Stimulated activated CD4-positive, alpha-beta T cell treated with anti-CD3 and anti-CD28 coated beads, TNF-alpha, amount 100 ng/mL, for 24 hours (primary cell): Measurements from ENCODE around the gene RNASE12.
A peak's percentile ranks its signal among the peaks of the same experiment; 100 is the strongest.
"Not testable (repeated sequence)": the region's sequence is repeated elsewhere in the genome, so short reads cannot be mapped to it uniquely, and the experiment has no call there.

ENCODE experiments used
- DNase-seq, 3 experiments: peaks; one replicate each; pipeline ENCODE4 v3.0.0-alpha.2; 2020; ENCODE audit warnings: low read depth in 3 of 3

RNASE12 gene

DNA sequence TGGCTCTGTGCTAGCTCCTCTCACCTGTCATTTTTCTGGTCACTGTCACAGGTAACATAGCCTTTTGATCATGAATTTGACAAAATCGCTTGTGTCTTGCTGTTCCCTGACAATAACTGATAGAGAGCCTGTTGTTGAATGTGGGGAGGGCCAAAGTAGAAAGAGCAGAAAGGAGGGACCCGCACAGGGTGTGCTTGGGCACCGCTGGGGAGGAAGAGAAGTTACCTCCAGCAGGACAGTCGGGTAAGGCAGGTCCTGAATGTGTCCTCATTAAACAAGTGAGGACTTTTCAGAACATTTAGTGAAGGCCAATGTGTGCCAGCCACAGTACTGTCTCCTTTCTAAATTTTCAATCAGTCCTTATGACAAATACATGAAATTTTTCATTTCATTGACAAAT, at the start of gene RNASE12:
TSS of gene RNASE12 (minus strand) at position 142 of the 400 bp plus-strand sequence. CDS start 653 bp downstream, outside the sequence.
- no peak for DNase-seq

- peak in 2 of 3 experiments; percentile 49 to 69 for DNase-seq
Observed at GRCh38 chr14:20632831-20633691, 41.9 kb upstream of the RNASE12 start.

GRCh38 chr14:20632448-20632830, 41.3 kb upstream of the RNASE12 start:
- no peak for DNase-seq

- no peak for DNase-seq
Observed at GRCh38 chr14:20631880-20632389, 40.8 kb upstream of the RNASE12 start.

DNA sequence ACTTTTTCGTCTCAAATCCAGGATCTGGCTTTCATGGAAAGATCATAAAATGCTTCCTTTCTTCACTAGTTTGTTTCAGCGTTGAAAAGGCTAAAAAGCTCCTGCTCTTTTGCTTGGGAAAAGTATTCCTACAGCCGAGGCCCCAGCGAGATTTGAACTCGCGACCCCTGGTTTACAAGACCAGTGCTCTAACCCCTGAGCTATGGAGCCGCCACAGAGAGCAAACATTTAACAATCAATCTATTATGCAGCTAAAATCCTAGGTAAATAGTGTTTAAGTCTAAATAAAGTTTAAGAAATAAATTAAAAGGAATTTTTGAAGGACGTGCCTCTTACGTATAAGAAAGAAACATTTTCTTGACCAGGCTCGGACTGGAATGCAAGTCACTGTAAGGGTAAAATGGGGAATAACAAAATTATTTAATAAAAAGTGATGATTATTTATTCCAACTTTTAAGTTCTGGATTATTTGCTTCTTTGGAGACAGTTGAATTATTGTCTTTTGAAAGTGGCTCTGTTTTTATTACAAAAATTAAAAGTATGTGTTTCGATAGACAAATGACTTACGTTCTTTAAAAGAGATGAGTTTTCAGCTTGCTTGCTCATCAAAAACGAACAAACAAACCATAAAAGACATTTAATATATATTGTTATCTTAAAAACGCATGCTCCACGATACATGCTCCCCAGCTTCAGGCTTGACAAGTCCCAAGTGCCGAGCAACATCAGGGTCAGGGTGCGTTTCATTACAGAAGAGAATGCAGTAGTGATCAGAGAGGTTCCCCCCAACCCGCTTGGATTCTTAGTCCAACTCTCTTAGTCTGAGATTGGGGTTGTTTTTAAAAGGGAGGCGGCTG, 40.1 kb upstream of the RNASE12 start:
- DNase-seq, result peak in 2 of 3 experiments; percentile 41 to 58

- DNase-seq, result peak in 1 of 3 experiments; percentile 44
Observed at GRCh38 chr14:20630340-20631022, 39.3 kb upstream of the RNASE12 start.

DNA sequence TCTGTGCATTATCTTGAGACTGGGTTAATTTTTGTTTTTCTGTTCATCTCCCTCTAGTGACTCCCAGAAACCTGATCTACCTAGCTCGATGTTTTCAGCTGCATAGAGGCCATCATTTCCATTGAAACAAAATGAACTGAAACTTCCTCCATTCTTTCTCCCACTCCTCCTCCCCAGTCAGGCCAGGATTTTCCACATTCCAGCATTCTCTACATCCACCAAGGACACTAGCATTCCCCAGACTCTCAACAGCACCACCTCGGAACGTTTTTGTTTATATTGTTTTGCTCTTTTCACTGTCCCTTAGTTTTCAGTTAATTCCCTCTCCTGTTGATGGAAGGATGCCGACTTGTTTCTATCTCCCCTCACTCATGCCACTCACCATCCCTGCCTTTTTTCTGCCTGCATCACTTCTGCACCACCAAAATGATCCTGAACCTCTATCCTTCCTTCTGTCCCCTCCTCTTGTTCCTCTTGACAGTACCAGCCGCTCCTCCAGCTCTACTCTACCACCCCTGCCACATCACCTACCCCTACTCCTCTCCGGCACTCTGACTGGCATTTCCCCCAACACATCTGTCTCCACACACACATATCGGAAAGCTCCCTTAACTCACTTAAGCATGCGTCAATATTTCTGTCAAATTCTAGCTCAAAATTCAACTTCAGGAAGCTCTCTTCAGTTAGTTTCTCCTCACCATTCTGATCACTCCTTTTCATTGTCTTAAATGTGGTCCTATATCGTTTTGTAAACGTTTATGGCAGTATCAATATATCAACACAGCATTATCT, 37.1 kb upstream of the RNASE12 start:
- no peak for DNase-seq

DNA sequence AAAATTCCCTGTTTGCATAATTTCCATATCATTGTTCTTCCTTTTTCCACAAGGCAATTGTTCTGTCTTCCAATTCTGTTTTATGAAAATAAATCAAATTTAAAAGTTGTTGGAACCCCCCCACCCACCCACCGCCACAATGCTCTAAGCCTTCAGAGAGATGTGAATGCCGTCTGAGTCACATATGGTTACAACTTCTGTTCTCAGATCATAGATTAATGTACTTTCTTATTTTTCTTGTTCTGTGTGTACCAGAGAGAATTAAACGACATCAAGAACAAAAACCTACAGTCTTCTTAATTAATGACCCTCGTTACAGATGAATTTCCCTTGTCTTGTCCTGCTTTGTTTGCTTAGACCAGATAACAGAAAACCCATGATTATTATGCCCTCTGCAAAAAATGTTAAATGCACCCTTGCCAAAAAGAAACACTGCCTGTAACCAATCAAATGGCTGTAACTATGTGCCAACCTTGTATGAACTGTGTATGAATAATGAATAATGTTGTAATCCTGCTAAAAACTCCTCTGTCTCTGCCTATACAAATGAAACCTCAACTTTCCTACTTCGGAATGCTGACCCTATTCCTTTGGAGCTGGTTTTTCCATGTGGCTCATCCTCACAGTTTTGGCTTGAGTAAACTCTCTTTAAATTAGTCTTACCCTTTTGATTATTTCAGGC, 36.3 kb upstream of the RNASE12 start:
- no peak for DNase-seq

DNA sequence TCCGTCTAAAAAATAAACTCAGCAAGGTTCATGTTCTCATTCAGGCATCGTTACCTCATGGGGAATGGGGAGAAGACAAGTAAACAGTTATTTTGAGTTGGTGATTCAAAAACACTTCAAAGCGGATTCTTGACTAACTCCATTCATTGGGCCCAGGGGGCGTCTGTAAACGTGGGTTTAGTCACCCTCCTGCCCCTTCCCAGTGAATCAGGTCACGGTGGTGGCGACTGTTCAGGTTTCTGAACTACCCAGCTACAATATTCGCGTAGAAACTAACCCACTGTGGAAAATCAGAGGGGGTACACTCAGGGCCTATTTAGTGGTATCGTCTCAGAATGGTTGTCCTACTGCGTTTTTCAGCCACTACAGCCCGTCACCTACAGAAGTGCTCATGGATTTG, 35.1 kb upstream of the RNASE12 start:
- no peak for DNase-seq

GRCh38 chr14:20624495-20625070, 33.4 kb upstream of the RNASE12 start:
- peak in 1 of 3 experiments; percentile 44 for DNase-seq

- no peak for DNase-seq
Observed at GRCh38 chr14:20623798-20624197, 32.6 kb upstream of the RNASE12 start.

- no peak for DNase-seq
Observed at GRCh38 chr14:20622816-20623291, 31.7 kb upstream of the RNASE12 start.

DNA sequence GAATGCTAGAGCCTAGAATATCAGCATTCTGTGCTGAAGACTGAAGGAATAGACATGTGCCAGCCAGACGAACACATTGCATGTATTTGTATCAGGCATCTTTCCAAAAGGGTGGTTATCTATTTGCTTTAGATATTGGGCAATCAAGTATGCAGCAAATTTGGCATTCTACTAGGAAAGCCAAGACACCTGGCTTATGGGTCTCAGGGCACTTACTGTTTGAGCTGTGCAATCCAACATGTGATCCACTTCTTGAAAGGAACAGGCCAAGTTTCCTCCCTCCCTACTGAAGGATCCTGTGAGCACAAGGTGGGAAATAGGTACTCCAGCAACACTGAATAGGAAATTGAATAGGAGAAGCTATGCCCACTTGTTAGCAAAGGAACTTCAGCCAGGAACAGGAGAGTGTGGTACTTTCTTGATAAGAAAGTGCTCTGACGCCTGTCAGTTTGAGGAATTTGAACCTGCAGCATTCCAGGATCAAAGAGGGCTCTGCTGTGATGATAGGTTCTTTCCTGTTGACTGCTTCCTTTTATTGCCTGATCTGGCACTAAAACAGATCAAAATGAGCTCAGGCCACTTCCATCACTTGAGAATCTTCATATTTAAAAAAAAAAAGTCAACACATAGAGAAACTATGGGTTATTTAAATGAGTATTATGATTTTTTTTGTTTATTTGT, 29.8 kb upstream of the RNASE12 start:
- no peak for DNase-seq

DNA sequence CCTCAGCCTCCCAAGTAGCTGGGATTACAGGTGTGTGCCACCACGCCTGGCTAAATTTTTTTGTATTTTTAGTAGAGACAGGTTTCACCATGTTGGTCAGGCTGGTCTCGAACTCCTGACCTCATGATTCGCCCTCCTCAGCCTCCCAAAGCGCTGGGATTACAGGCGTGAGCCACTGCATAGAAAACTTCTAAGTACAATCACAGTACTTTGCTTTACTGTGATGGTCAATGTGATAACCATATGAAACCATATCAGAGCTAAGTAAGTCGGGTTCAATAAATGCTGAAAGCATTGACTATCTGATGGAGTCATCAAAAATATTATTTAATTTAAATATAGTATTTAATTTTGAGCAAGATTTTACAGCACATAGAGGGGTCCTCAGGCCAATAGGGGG, 28.5 kb upstream of the RNASE12 start:
- DNase-seq, result not testable (repeated sequence)

GRCh38 chr14:20618271-20618749, 27.1 kb upstream of the RNASE12 start:
- no peak for DNase-seq

DNA sequence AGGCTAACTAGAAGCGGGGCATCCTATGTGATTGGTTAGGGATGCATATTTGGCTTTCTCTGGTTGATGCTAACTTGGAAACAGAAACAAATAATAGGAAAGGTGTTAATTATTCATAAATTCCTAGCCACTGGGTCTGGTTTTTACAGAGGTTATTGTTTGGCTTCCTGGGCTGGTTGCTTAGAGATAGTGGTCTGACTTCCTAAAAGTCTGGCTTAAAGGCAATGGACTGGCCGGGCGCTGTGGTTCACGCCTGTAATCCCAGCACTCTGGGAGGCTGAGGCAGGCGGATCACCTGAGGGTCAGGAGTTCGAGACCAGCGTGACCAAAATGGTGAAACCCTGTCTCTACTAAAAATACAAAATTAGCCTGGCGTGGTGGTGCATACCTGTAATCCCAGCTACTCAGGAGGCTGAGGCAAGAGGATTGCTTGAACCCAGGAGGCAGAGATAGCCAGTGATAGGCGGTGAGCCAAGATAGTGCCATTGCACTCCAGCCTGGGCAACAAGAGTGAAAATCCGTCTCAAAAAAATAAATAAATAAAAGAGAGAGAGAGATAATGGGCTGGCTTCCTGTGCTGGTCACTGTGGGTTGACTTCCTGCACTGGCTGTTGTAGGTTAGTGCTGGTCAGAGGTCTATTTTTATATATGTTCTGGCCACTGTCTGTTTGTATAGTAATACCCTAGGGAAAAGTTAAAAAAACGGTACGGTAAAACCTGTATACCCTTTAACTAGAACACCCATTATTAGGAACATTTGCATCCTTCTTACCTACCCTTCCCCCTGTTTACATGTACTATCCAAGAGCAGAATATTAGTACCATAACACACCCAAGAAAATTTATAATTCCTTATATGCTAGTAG, 26.2 kb upstream of the RNASE12 start:
- DNase-seq, result no peak

- no peak for DNase-seq
Observed at GRCh38 chr14:20615996-20616395, 24.8 kb upstream of the RNASE12 start.
